Measurements from ENCODE around the gene SLC44A5. TPM values are rescaled to one million over a fixed set of nuclear protein-coding genes. Genes with fewer than 3 reads are reported as not detected.
"Not testable (repeated sequence)": the region's sequence is repeated elsewhere in the genome, so short reads cannot be mapped to it uniquely, and the experiment has no call there.

SLC44A5 gene
- total RNA-seq, 1 donor = under 0.01 TPM

- H3K4me3 ChIP-seq (ENCODE audit: low read depth, low read length) = no peak overlapping the region
- DNase-seq (ENCODE audit: low read depth) = no peak
- TF ChIP-seq, protein P1, sequence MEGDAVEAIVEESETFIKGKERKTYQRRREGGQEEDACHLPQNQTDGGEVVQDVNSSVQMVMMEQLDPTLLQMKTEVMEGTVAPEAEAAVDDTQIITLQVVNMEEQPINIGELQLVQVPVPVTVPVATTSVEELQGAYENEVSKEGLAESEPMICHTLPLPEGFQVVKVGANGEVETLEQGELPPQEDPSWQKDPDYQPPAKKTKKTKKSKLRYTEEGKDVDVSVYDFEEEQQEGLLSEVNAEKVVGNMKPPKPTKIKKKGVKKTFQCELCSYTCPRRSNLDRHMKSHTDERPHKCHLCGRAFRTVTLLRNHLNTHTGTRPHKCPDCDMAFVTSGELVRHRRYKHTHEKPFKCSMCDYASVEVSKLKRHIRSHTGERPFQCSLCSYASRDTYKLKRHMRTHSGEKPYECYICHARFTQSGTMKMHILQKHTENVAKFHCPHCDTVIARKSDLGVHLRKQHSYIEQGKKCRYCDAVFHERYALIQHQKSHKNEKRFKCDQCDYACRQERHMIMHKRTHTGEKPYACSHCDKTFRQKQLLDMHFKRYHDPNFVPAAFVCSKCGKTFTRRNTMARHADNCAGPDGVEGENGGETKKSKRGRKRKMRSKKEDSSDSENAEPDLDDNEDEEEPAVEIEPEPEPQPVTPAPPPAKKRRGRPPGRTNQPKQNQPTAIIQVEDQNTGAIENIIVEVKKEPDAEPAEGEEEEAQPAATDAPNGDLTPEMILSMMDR (IDR thresholded peaks at IDR 0.05; ENCODE audit: insufficient read depth, low read depth, low read length) = no peak
Measured at GRCh38 chr1:75273110-75273509, 337.8 kb downstream of the SLC44A5 start.

GRCh38 chr1:75265792-75266191 lies 345.1 kb downstream of the SLC44A5 start:
- no peak overlapping the region for H3K4me3 ChIP-seq (ENCODE audit: low read depth, low read length)
- TF ChIP-seq, protein P1 (IDR thresholded peaks at IDR 0.05; ENCODE audit: insufficient read depth, low read depth, low read length) = peak; percentile 58
- peak; percentile 23 for DNase-seq (ENCODE audit: low read depth)

GRCh38 chr1:75264112-75264511 lies 346.8 kb downstream of the SLC44A5 start:
- no peak overlapping the region for H3K4me3 ChIP-seq (ENCODE audit: low read depth, low read length)
- DNase-seq (ENCODE audit: low read depth) = no peak
- TF ChIP-seq, protein P1 (IDR thresholded peaks at IDR 0.05; ENCODE audit: insufficient read depth, low read depth, low read length) = no peak

DNA sequence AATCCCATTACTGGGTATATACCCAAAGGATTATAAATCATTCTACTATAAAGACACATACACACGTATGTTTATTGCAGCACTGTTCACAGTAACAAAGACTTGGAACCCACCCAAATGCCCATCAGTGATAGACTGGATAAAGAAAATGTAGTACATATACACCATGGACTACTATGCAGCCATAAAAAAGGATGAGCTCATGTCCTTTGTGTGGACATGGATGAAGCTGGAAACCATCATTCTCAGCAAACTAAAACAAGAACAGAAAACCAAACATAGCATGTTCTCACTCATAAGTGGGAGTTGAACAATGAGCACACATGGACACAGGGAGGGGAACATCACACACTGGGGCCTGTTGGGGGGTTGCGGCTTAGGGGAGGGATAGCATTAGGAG lies 347.3 kb downstream of the SLC44A5 start:
- not testable (repeated sequence) for DNase-seq (ENCODE audit: low read depth); H3K4me3 ChIP-seq (ENCODE audit: low read depth, low read length)

- DNase-seq (ENCODE audit: low read depth); H3K4me3 ChIP-seq (ENCODE audit: low read depth, low read length): not testable (repeated sequence)
Measured at GRCh38 chr1:75261946-75262345, 349.0 kb downstream of the SLC44A5 start.

DNA sequence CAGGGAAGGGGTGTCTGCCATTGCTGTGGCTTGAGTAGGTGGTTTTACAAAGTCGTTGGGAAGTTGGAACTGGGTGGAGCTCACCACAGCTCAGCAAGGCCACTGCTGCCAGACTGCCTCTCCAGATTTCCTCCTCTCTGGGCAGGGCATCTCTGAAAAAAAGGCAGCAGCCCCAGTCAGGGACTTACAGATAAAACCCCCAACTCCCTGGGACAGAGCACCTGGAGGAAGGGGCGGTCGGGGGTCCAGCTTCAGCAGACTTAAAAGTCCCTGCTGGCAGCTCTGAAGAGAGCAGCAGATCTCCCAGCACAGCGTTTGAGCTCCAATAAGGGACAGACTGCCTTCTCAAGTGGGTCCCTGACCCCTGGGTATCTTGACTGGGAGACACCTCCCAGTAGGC lies 352.6 kb downstream of the SLC44A5 start:
- no peak overlapping the region for H3K4me3 ChIP-seq (ENCODE audit: low read depth, low read length)
- no peak for DNase-seq (ENCODE audit: low read depth)
- TF ChIP-seq, protein P1 (IDR thresholded peaks at IDR 0.05; ENCODE audit: insufficient read depth, low read depth, low read length) = no peak

- TF ChIP-seq, protein P1 (IDR thresholded peaks at IDR 0.05; ENCODE audit: insufficient read depth, low read depth, low read length) = no peak
Measured at GRCh38 chr1:75257424-75257823, 353.5 kb downstream of the SLC44A5 start.

GRCh38 chr1:75250114-75250513 lies 360.8 kb downstream of the SLC44A5 start:
- not testable (repeated sequence) for DNase-seq (ENCODE audit: low read depth); H3K4me3 ChIP-seq (ENCODE audit: low read depth, low read length)

More at GRCh38 chr1:75257424-75257823, 353.5 kb downstream of the SLC44A5 start:
- DNase-seq (ENCODE audit: low read depth) = no peak
- H3K4me3 ChIP-seq (ENCODE audit: low read depth, low read length) = no peak overlapping the region

DNA sequence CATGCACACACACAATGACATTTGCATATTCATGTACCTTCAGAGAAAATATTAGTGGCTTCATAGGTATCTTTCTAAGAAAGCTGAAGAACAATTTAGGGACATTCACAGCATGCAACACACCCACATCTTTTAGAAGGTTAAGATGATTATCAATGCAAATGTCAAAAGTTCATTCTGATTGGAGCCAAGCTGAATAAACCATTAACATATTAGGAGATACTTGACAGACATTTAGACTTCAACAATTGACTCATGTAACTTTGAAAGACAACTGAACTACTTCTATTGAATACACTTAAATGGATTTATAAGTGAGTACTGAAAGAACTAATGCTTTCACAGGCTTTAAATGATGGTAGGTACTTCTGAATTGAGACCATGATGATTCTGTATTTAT lies 365.7 kb downstream of the SLC44A5 start:
- H3K4me3 ChIP-seq (ENCODE audit: low read depth, low read length) = no peak overlapping the region
- no peak for DNase-seq (ENCODE audit: low read depth)
- TF ChIP-seq, protein P1 (IDR thresholded peaks at IDR 0.05; ENCODE audit: insufficient read depth, low read depth, low read length) = no peak

Data from fibroblast of villous mesenchyme (primary cell).